GM20000 (cell line): ENCODE results near the gene PDGFB.
"Not testable (repeated sequence)": the region's sequence is repeated elsewhere in the genome, so short reads cannot be mapped to it uniquely, and the experiment has no call there.

Source experiments
- DNase-seq: peaks from one replicate; pipeline ENCODE4 v3.0.0; 2012; ENCODE audit warnings: low spot score
- TF ChIP-seq, protein P1 (sequence below): IDR thresholded peaks from 2 replicates; pipeline ENCODE4 v1.5.1; 2012; ENCODE audit warnings: mild to moderate bottlenecking, control low read depth; ENCODE audit errors: extremely low read depth, missing control alignments

Gene PDGFB

DNA sequence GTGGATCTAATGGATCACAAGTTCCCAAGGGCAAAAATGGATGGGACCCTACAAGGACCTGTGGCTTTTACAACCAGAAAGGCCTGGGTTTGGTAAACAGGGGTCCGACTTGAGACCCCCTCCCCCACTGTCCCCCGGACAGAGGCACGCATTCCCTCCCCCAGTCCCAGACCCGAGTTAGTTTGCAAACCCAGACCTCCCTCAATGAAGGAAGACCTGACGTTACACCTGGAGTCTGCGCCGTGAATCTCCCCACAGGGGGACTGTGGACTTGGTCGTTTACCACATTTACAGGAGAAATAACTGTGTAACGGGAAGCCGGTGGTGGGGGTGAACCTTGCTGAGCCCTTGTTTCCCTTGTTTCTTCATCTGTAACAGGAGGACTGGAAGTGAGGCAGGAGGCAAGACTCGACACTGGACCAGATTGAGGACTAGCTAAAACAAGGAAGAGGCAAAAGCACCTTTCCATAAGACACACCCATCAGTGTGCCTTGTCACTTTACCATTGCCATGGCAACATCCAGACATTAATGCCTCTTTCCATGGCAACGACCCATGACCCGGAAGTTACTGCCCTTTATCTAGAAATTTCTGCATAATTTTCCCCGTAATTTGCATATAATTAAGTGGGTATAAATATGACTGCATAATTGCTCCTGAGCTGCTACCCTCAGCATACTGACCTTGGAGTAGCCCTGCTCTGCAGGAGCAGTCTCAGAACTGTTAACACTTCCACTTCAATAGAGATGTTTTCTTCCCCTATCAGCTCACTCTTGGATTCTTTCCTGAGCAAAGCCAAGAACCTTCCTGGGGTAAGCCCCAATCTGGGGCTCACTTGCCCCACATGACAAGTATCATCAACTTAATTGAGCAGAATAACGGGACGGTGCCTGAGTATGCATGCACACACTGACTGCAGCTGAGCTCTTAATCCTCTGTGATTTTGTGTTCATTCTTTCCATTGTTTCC is 25.4 kb downstream of the PDGFB start:
- no peak for DNase-seq
- TF ChIP-seq, protein P1, sequence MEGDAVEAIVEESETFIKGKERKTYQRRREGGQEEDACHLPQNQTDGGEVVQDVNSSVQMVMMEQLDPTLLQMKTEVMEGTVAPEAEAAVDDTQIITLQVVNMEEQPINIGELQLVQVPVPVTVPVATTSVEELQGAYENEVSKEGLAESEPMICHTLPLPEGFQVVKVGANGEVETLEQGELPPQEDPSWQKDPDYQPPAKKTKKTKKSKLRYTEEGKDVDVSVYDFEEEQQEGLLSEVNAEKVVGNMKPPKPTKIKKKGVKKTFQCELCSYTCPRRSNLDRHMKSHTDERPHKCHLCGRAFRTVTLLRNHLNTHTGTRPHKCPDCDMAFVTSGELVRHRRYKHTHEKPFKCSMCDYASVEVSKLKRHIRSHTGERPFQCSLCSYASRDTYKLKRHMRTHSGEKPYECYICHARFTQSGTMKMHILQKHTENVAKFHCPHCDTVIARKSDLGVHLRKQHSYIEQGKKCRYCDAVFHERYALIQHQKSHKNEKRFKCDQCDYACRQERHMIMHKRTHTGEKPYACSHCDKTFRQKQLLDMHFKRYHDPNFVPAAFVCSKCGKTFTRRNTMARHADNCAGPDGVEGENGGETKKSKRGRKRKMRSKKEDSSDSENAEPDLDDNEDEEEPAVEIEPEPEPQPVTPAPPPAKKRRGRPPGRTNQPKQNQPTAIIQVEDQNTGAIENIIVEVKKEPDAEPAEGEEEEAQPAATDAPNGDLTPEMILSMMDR, result no peak

DNA sequence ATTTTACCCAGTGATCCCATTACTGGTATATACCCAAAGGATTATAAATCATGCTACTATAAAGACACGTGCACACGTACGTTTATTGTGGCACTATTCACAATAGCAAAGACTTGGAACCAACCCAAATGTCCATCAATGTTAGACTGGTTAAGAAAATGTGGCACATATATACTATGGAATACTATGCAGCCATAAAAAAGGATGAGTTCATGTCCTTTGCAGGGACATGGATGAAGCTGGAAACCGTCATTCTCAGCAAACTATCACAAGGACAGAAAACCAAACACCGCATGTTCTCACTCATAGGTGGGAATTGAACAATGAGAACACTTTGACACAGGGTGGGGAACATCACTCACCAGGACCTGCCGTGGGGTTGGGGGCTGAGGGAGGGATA is 26.4 kb downstream of the PDGFB start:
- not testable (repeated sequence) for DNase-seq

DNA sequence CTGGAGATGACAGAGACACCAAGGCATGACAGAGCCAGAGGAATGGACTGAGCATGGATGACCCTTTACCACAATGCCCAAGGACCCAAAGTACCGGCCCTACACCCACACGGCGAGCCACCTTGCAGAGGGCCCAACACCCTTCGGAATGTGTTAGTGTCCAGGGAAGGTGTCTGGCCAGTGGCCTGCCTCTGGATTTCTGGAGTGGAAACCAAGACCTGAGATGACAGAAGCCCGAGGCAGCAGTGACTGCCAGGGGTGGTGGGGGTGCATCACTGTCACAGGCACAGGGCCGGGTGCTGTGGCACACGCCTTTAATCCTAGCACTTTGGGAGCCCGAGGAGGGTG is 28.7 kb downstream of the PDGFB start:
- DNase-seq, result no peak
- TF ChIP-seq, protein P1, result no peak

DNA sequence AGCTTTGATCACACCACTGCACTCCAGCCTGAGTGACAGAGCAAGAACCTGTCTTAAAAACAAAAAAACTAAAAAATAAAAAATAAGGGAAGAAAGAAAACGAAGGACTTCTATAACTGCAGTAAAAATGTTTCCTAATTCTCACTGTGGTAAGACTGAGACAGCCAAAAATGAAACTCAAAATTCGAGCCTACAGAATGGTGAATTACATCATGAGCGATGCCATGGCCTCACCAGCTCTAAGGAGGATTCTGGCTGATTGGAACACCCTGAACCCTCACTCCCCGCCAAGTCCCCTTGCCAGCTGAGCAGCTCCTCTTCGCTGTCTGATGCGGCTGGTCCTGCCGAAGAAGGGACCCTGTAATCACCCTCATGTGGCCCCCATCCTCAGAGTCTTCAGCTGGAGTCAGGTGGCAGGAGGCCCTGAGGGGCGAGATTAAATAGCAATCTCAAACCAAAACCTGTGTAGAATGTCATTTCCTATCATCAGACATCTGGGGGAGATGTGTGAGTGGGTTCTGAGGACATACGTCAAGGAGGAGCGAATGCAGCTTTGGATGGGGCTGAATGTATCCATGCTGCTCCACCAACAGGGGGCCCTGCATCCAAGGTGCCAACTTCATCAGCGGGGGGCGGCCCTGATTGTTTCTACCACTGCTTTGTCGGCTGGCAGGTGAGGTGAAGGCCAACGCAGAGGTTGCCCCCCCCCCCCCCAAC is 29.2 kb downstream of the PDGFB start:
- TF ChIP-seq, protein P1, result peak; percentile 36
- no peak for DNase-seq

DNA sequence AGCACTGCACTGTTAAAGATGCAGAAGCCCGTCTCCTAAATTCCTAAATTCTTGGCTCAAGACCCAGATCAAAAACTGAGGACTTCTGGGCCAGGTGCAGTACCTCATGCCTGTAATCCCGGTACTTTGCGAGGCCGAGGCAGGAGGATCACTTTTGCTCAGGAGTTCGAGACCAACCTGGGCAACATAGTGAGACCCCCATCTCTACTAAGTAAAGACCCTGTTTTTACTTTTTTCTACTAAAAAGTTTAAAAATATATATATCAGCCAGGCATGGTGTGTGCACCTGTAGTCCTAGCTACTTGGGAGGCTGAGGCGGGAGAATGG is 29.7 kb downstream of the PDGFB start:
- DNase-seq, result no peak
- TF ChIP-seq, protein P1, result no peak

DNA sequence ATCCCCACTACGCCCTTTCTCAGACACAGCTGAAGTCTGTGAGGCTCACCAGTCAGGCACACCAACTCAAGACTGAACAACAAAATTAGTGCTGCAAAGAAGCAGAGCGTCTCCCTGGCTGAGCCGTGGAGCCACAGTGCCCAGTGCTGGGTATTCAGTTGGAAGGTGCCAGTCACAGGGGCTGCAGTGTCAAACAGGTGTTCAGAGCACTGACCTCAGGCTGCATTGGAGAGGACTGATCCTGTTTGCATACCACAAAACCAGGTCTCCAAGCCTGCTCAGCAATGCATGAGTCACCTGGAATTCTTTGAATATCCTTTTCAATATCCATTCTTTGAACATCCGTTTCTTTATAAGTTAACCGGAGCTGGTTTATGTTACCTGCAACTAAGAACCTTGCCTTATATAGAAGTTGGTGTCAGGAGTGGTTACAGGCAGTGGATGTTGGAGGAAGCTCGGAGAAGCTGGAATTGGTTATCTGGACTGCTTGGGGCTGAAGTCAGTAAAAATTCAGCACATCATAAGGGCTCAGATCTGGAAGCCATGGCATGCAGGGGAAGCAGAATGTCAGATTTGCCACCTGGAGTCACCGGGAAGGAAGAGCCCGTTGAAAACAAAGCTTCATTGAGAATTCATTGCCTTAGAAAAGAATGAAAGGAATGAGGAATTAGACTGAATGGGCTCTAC is 30.3 kb downstream of the PDGFB start:
- DNase-seq, result no peak

DNA sequence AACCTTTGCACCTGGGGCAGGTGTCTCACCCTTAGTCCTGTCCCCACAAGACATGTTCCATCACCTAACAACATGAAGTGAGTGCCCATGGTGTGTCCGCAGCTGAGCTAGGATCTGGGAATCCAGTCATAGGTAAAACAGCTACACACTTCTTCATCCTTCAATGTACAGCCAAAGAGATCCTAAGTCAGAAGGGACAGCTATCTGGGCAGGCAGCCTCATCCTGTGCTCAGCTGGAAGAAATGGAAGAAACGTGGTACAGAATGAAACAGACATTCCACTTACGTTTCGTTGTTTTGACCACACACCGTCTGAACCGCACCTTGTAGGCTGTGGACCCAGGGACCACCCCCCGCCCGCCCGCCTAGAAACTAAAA is 30.8 kb downstream of the PDGFB start:
- TF ChIP-seq, protein P1, result no peak
- DNase-seq, result no peak

More for the DNA sequence above, 30.3 kb downstream of the PDGFB start:
- TF ChIP-seq, protein P1, result no peak
